ENCODE measurements around the gene OSTN.

Gene OSTN

GRCh38 chr3:191166368-191166767 is 32.7 kb upstream of the OSTN start:
- H3K4me1 ChIP-seq (ENCODE audit: control insufficient read depth, insufficient read depth, low read length), result no peaks in the 10 kb centered on the region
- H3K9me3 ChIP-seq (ENCODE audit: control insufficient read depth, insufficient read depth, low read depth, low read length), result no peaks in the 10 kb centered on the region
- H3K4me3 ChIP-seq (ENCODE audit: low read depth, low read length), result no peak overlapping the region
- CTCF ChIA-PET, result no interaction called here
- POLR2A ChIA-PET, result no interaction called here
- no peaks in the 10 kb centered on the region for H3K36me3 ChIP-seq (ENCODE audit: control insufficient read depth in 2 of 2, insufficient read depth in 1 of 2, low read length in 2 of 2)
- TF ChIP-seq KLF7 (tag by site-specific recombination; IDR thresholded peaks at IDR 0.05; ENCODE audit: borderline replicate concordance) (no peak), ZNF580 (tag by site-specific recombination; IDR thresholded peaks at IDR 0.05) (no peak), SP2 (tag by site-specific recombination; IDR thresholded peaks at IDR 0.05) (no peak), ZNF548 (tag by site-specific recombination; IDR thresholded peaks at IDR 0.05) (no peak), ZNF544 (tag by site-specific recombination; IDR thresholded peaks at IDR 0.05) (no peak), ZNF146 (tag by site-specific recombination; IDR thresholded peaks at IDR 0.05) (no peak), ZNF677 (tag by site-specific recombination; IDR thresholded peaks at IDR 0.05) (no peak), ZBTB17 (tag by site-specific recombination; IDR thresholded peaks at IDR 0.05) (no peak), ZNF664 (tag by site-specific recombination; IDR thresholded peaks at IDR 0.05) (no peak), ZNF211 (tag by site-specific recombination; IDR thresholded peaks at IDR 0.05; ENCODE audit: low read depth) (no peak), ZNF391 (tag by site-specific recombination; IDR thresholded peaks at IDR 0.05; ENCODE audit: borderline replicate concordance, low read depth) (no peak), ZNF785 (tag by site-specific recombination; IDR thresholded peaks at IDR 0.05) (no peak), ZNF26 (tag by site-specific recombination; IDR thresholded peaks at IDR 0.05) (no peak), ZBTB20 (tag by site-specific recombination; IDR thresholded peaks at IDR 0.05) (no peak), REPIN1 (tag by site-specific recombination; IDR thresholded peaks at IDR 0.05; ENCODE audit: low read depth) (no peak), MZF1 (tag by site-specific recombination; IDR thresholded peaks at IDR 0.05; ENCODE audit: borderline replicate concordance) (no peak)
- H3K27ac ChIP-seq (ENCODE audit: extremely low read depth, low read depth, low read length), result no peak overlapping the region

GRCh38 chr3:191169566-191169965 is 29.5 kb upstream of the OSTN start:
- CTCF ChIA-PET, result no interaction called here
- TF ChIP-seq ZNF292 (tag by site-specific recombination; IDR thresholded peaks at IDR 0.05; ENCODE audit: borderline replicate concordance, low read depth) (no peak), ZNF658 (tag by site-specific recombination; IDR thresholded peaks at IDR 0.05) (no peak), ZNF214 (tag by site-specific recombination; IDR thresholded peaks at IDR 0.05; ENCODE audit: borderline replicate concordance) (no peak), ZBTB21 (tag by site-specific recombination; IDR thresholded peaks at IDR 0.05) (no peak), ZNF324 (tag by site-specific recombination; IDR thresholded peaks at IDR 0.05) (no peak), ZNF624 (tag by site-specific recombination; IDR thresholded peaks at IDR 0.05) (no peak), SALL2 (tag by site-specific recombination; IDR thresholded peaks at IDR 0.05; ENCODE audit: borderline replicate concordance) (no peak), ZNF18 (tag by site-specific recombination; IDR thresholded peaks at IDR 0.05) (no peak), ZNF610 (tag by site-specific recombination; IDR thresholded peaks at IDR 0.05; ENCODE audit: borderline replicate concordance) (no peak), ZNF776 (tag by site-specific recombination; IDR thresholded peaks at IDR 0.05; ENCODE audit: borderline replicate concordance) (no peak), ZBTB17 (tag by site-specific recombination; IDR thresholded peaks at IDR 0.05) (no peak), ZNF366 (tag by site-specific recombination; conservative IDR thresholded peaks at IDR 0.05) (no peak), KLF9 (tag by site-specific recombination; IDR thresholded peaks at IDR 0.05; ENCODE audit: low read depth) (no peak), ZBTB11 (tag by site-specific recombination; conservative IDR thresholded peaks at IDR 0.05; ENCODE audit: low read depth) (no peak), ZNF157 (tag by site-specific recombination; IDR thresholded peaks at IDR 0.05) (no peak)

More at GRCh38 chr3:191169566-191169965, 29.5 kb upstream of the OSTN start:
- no peaks in the 10 kb centered on the region for H3K4me1 ChIP-seq (ENCODE audit: control insufficient read depth, insufficient read depth, low read length)
- no peak overlapping the region for H3K4me3 ChIP-seq (ENCODE audit: low read depth, low read length)
- no peak overlapping the region for H3K27ac ChIP-seq (ENCODE audit: extremely low read depth, low read depth, low read length)
- no peaks in the 10 kb centered on the region for H3K9me3 ChIP-seq (ENCODE audit: control insufficient read depth, insufficient read depth, low read depth, low read length)
- H3K36me3 ChIP-seq (ENCODE audit: control insufficient read depth in 2 of 2, insufficient read depth in 1 of 2, low read length in 2 of 2), result no peaks in the 10 kb centered on the region
- POLR2A ChIA-PET, result no interaction called here
